H9 (cell line): ENCODE measurements around the gene GNB1L. TPM values are rescaled to one million over a fixed set of nuclear protein-coding genes. Genes with fewer than 3 reads are reported as not detected.

Experiments
- DNase-seq: peaks from one replicate; pipeline ENCODE4 v3.0.0-alpha.2; 2017
- H2AFZ ChIP-seq: one replicate; pipeline ENCODE4 v1.6.1; 2013; ENCODE audit warnings: mild to moderate bottlenecking, low read length, control low read depth, moderate library complexity
- H2AK5ac ChIP-seq: 2 replicates; pipeline ENCODE4 v1.6.1; 2013; ENCODE audit warnings: low read length, control low read depth, mixed read lengths; ENCODE audit not compliant: insufficient read length
- H2BK120ac ChIP-seq: one replicate; pipeline ENCODE4 v1.6.1; 2013; ENCODE audit warnings: low read depth, mild to moderate bottlenecking, low read length, control low read depth, inconsistent platforms; ENCODE audit not compliant: poor library complexity, severe bottlenecking
- H2BK12ac ChIP-seq: 2 replicates; pipeline ENCODE4 v1.6.1; 2013; ENCODE audit warnings: low read length, control low read depth, mixed read lengths, low read depth; ENCODE audit not compliant: insufficient read length
- H2BK15ac ChIP-seq: 2 replicates; pipeline ENCODE4 v1.6.1; 2013; ENCODE audit warnings: low read depth, low read length, control low read depth
- H2BK20ac ChIP-seq: one replicate; pipeline ENCODE4 v1.6.1; 2013; ENCODE audit warnings: low read depth, mild to moderate bottlenecking, low read length, control low read depth, inconsistent platforms; ENCODE audit not compliant: poor library complexity, severe bottlenecking
- H2BK5ac ChIP-seq: 2 replicates; pipeline ENCODE4 v1.6.1; 2013; ENCODE audit warnings: low read length, control low read depth, mixed read lengths; ENCODE audit not compliant: insufficient read length
- H3K14ac ChIP-seq: 2 replicates; pipeline ENCODE4 v1.6.1; 2013; ENCODE audit warnings: low read length, control low read depth; ENCODE audit not compliant: insufficient read depth
- H3K18ac ChIP-seq: 2 replicates; pipeline ENCODE4 v1.6.1; 2013; ENCODE audit warnings: low read depth, mild to moderate bottlenecking, mixed read lengths, low read length, control low read depth; ENCODE audit not compliant: insufficient read length
- H3K23ac ChIP-seq: 2 replicates; pipeline ENCODE4 v1.6.1; 2013; ENCODE audit warnings: low read length, control low read depth, mixed read lengths, low read depth; ENCODE audit not compliant: insufficient read length
- H3K23me2 ChIP-seq: 2 replicates; pipeline ENCODE4 v1.6.1; 2013; ENCODE audit warnings: low read depth, mild to moderate bottlenecking, mixed read lengths, low read length, control low read depth; ENCODE audit not compliant: insufficient read length, poor library complexity, severe bottlenecking
- H3K27ac ChIP-seq: 2 replicates; pipeline ENCODE4 v1.5.1; 2013; ENCODE audit warnings: low read length, control low read depth, mixed read lengths, low read depth; ENCODE audit not compliant: insufficient read length
- H3K27me3 ChIP-seq: 2 replicates; pipeline ENCODE4 v1.6.1; 2013; ENCODE audit warnings: low read length, control low read depth, inconsistent platforms; ENCODE audit not compliant: insufficient read depth
- H3K4ac ChIP-seq: 2 replicates; pipeline ENCODE4 v1.6.1; 2013; ENCODE audit warnings: low read depth, mild to moderate bottlenecking, control low read depth, inconsistent platforms, low read length, moderate library complexity
- H3K4me1 ChIP-seq: 2 replicates; pipeline ENCODE4 v1.6.1; 2013; ENCODE audit warnings: low read length, control low read depth, inconsistent platforms; ENCODE audit not compliant: insufficient read depth
- H3K4me2 ChIP-seq: 2 replicates; pipeline ENCODE4 v1.6.1; 2013; ENCODE audit warnings: low read length, control low read depth, mixed read lengths; ENCODE audit not compliant: insufficient read length, insufficient read depth
- H3K56ac ChIP-seq: 2 replicates; pipeline ENCODE4 v1.6.1; 2013; ENCODE audit warnings: low read depth, mild to moderate bottlenecking, mixed read lengths, low read length, control low read depth; ENCODE audit not compliant: insufficient read length
- H3K79me1 ChIP-seq: 2 replicates; pipeline ENCODE4 v1.6.1; 2013; ENCODE audit warnings: low read depth, mild to moderate bottlenecking, moderate library complexity, low read length, control low read depth, inconsistent platforms; ENCODE audit not compliant: insufficient read depth, poor library complexity, severe bottlenecking
- H3K79me2 ChIP-seq: 2 replicates; pipeline ENCODE4 v1.6.1; 2013; ENCODE audit warnings: low read length, control low read depth, inconsistent platforms; ENCODE audit not compliant: insufficient read depth
- H3K9ac ChIP-seq: 2 replicates; pipeline ENCODE4 v1.6.1; 2013; ENCODE audit warnings: low read length, control low read depth, mixed read lengths; ENCODE audit not compliant: insufficient read length; ENCODE audit errors: extremely low read depth
- H3K9me3 ChIP-seq: one replicate; pipeline ENCODE4 v1.6.1; 2013; ENCODE audit warnings: low read depth, low read length, inconsistent platforms; ENCODE audit not compliant: control insufficient read depth
- H3T11ph ChIP-seq: one replicate; pipeline ENCODE4 v1.6.1; 2013; ENCODE audit warnings: mild to moderate bottlenecking, low read length, control low read depth, inconsistent platforms
- H4K20me1 ChIP-seq: one replicate; pipeline ENCODE4 v1.6.1; 2013; ENCODE audit not compliant: control insufficient read depth, insufficient read length, insufficient read depth
- H4K5ac ChIP-seq: 2 replicates; pipeline ENCODE4 v1.6.1; 2013; ENCODE audit warnings: low read depth, mild to moderate bottlenecking, mixed read lengths, low read length, control low read depth; ENCODE audit not compliant: insufficient read length
- H4K8ac ChIP-seq: replicated peaks from 2 replicates; pipeline ENCODE4 v1.6.1; 2013; ENCODE audit warnings: low read length, control low read depth, mixed read lengths, low read depth; ENCODE audit not compliant: insufficient read length
- H4K91ac ChIP-seq: 2 replicates; pipeline ENCODE4 v1.6.1; 2013; ENCODE audit warnings: low read depth, mild to moderate bottlenecking, moderate library complexity, mixed read lengths, low read length, control low read depth; ENCODE audit not compliant: insufficient read length
- H3K27ac Mint-ChIP-seq, 3 experiments: 2 replicates in 2 of 3; 3 replicates in 1 of 3; pipeline ENCODE4 v1.8.0; 2020 to 2021; ENCODE audit warnings: mixed read lengths in 3 of 3, mild to moderate bottlenecking in 1 of 3, moderate library complexity in 1 of 3
- H3K27me3 Mint-ChIP-seq: 2 replicates; pipeline ENCODE4 v1.8.0; 2021; ENCODE audit warnings: low read depth, mild to moderate bottlenecking, moderate library complexity, mixed read lengths
- H3K36me3 Mint-ChIP-seq, 3 experiments: 2 replicates in 2 of 3; 3 replicates in 1 of 3; pipeline ENCODE4 v1.8.0; 2020 to 2021; ENCODE audit warnings: low read depth in 3 of 3, mixed read lengths in 3 of 3; ENCODE audit not compliant: insufficient read depth in 1 of 3
- H3K4me1 Mint-ChIP-seq, 2 experiments: 2 replicates each; pipeline ENCODE4 v1.8.0; 2020; ENCODE audit warnings: mixed read lengths in 2 of 2
- H3K4me3 Mint-ChIP-seq, 2 experiments: 2 replicates in 1 of 2; 3 replicates in 1 of 2; pipeline ENCODE4 v1.8.0; 2020 to 2021; ENCODE audit warnings: mild to moderate bottlenecking in 2 of 2, mixed read lengths in 2 of 2, moderate library complexity in 1 of 2
- H3K9me3 Mint-ChIP-seq, 2 experiments: 2 replicates in 1 of 2; 3 replicates in 1 of 2; pipeline ENCODE4 v1.8.0; 2020; ENCODE audit warnings: mild to moderate bottlenecking in 2 of 2, mixed read lengths in 2 of 2, moderate library complexity in 1 of 2
- CTCF ChIP-seq: fragments of 200-600 bp; sonication (generic); conservative IDR thresholded peaks from 3 replicates; pipeline ENCODE4 v1.8.0; 2021; ENCODE audit warnings: antibody characterized with exemption, mild to moderate bottlenecking
- WGBS: extraction: QIAGEN DNeasy Blood & Tissue Kit; methylation state at CpG from one replicate; pipeline ENCODE4 v1.1.7; 2013; ENCODE audit warnings: missing lambda C conversion rate, low lambda C conversion rate, mixed read lengths; ENCODE audit not compliant: insufficient read length; ENCODE audit errors: extremely low coverage; 5-methylcytosine and 5-hydroxymethylcytosine counted together
- total RNA-seq: library from RNA; stranded (reverse); gene quantifications from 2 replicates; pipeline ENCODE4 v1.2.1, GENCODE V29; 2021

Gene GNB1L
- total RNA-seq, 1 experiment from 2014 or later, result 22.4 TPM

GRCh38 chr22:19893363-19893762 is 38.7 kb upstream of the GNB1L start:
- Histone ChIP-seq H4K5ac (no peak overlapping the region), H2AFZ (no peak overlapping the region), H3K56ac (no peak overlapping the region), H2BK120ac (no peak overlapping the region), H3K27me3 (no peaks in the 10 kb centered on the region; the same call in 1 of the 2 replicates), H4K20me1 (no peaks in the 10 kb centered on the region), H3K9me3 (no peaks in the 10 kb centered on the region), H3K4ac (no peak overlapping the region), H3K4me1 (peaks cover 5% of the 10 kb centered on the region; the same call in 1 of the 2 replicates), H2BK12ac (no peak overlapping the region), H3K27ac (no peak overlapping the region), H3K79me1 (no peaks in the 10 kb centered on the region), H2BK20ac (no peak overlapping the region), H3T11ph (no peak overlapping the region), H4K8ac (no peak overlapping the region), H4K91ac (no peak overlapping the region), H3K18ac (no peak overlapping the region), H3K14ac (no peak overlapping the region), H2AK5ac (no peak overlapping the region), H3K23me2 (no peaks in the 10 kb centered on the region), H2BK15ac (no peak overlapping the region), H3K4me2 (no peak overlapping the region), H3K9ac (no peak overlapping the region), H3K23ac (no peak overlapping the region), H3K79me2 (no peaks in the 10 kb centered on the region), H2BK5ac (no peak overlapping the region)
- no CpG with 5 or more reads among the region's 15 CpGs for WGBS
- no peak overlapping the region for H3K27ac Mint-ChIP-seq
- peaks cover 25 to 28% of the 10 kb centered on the region in 2 experiments for H3K4me1 Mint-ChIP-seq
- H3K36me3 Mint-ChIP-seq, result peaks cover 2 to 7% (median 6%) of the 10 kb centered on the region in 3 experiments; a peak in 2 of 7 replicates
- no peak for TF ChIP-seq CTCF
- H3K4me3 Mint-ChIP-seq, result no peak overlapping the region
- H3K27me3 Mint-ChIP-seq, result no peaks in the 10 kb centered on the region
- DNase-seq, result no peak
- no peaks in the 10 kb centered on the region for H3K9me3 Mint-ChIP-seq
